Type B pancreatic cell (in vitro differentiated cells): Measurements from ENCODE around the gene KRT6A. TPM values are rescaled to one million over a fixed set of nuclear protein-coding genes. Genes with fewer than 3 reads are reported as not detected.
A peak's percentile ranks its signal among the peaks of the same experiment; 100 is the strongest.

ENCODE experiments used
- DNase-seq: peaks from one replicate; pipeline ENCODE4 v3.0.0; 2021; ENCODE audit warnings: mixed read lengths; ENCODE audit not compliant: unreplicated experiment; ENCODE audit errors: extremely low spot score
- H3K27ac Mint-ChIP-seq: 2 replicates; pipeline ENCODE4 v1.8.0; 2021; ENCODE audit warnings: mild to moderate bottlenecking, mixed read lengths
- H3K27me3 Mint-ChIP-seq: 2 replicates; pipeline ENCODE4 v1.8.0; 2021; ENCODE audit warnings: mixed read lengths
- H3K36me3 Mint-ChIP-seq: 2 replicates; pipeline ENCODE4 v1.8.0; 2021; ENCODE audit warnings: mixed read lengths
- H3K4me1 Mint-ChIP-seq: one replicate; pipeline ENCODE4 v1.8.0; 2021; ENCODE audit warnings: mixed read lengths; ENCODE audit not compliant: unreplicated experiment
- H3K4me3 Mint-ChIP-seq: 2 replicates; pipeline ENCODE4 v1.8.0; 2021; ENCODE audit warnings: mild to moderate bottlenecking, mixed read lengths
- H3K9me3 Mint-ChIP-seq: 2 replicates; pipeline ENCODE4 v1.8.0; 2021; ENCODE audit warnings: mixed read lengths
- long read RNA-seq: library from polyadenylated mRNA; unstranded; transcript quantifications from one replicate; pipeline ENCODE4 v2.0.0, GENCODE V29; 2020
- total RNA-seq: library from RNA; stranded (reverse); gene quantifications from 2 replicates; pipeline ENCODE4 v1.2.1, GENCODE V29; 2021; ENCODE audit warnings: low replicate concordance
- TF ChIP-seq, protein P1 (sequence below): fragments of 200-600 bp; sonication (generic); conservative IDR thresholded peaks from 2 replicates; pipeline ENCODE4 v1.5.0; 2021; ENCODE audit warnings: antibody characterized with exemption, mild to moderate bottlenecking

KRT6A gene
- 9.9 and 41.6 TPM in 2 replicates for total RNA-seq
- long read RNA-seq, transcript KRT6A-201 (9 exons, 2,310 nt), result major isoform, 190 of 195 reads
- long read RNA-seq, partial matches to known transcripts, result 3 of 195 reads
- long read RNA-seq, other reads (novel, unspliced or antisense), result 2 of 195 reads

DNA sequence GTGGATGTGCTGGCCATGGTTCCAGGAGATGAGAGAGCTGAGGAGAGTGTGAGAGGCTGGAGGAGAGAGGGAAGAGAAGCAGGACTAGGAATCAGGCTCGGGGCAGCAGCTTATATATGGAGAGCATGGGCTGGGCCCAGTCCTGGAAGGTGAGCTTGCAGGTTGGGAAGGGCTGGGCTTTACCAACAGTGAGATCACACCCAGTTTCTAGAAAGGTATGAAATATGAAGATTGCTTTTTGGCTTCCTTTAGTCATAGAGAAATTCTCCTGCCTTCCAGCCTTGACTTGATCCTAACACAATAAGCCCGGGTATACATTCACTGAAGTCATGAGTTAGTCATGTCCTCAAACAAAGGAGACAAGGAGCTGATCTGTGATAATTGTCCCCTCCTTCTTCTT lies at the start of gene KRT6A:
Gene KRT6A, minus strand, starts transcription at position 86 of the 400 bp plus-strand sequence. Its CDS starts 69 bp downstream, at position 17.
- Mint-ChIP-seq H3K27me3 (peaks cover 50% of the 10 kb centered on the region), H3K9me3 (no peaks in the 10 kb centered on the region), H3K36me3 (no peaks in the 10 kb centered on the region), H3K4me3 (no peak within 1 kb of the TSS), H3K4me1 (peaks cover 8% of the 10 kb centered on the region), H3K27ac (peak within 1 kb of the TSS; percentile 48)
- no peak for DNase-seq
- TF ChIP-seq, protein P1, sequence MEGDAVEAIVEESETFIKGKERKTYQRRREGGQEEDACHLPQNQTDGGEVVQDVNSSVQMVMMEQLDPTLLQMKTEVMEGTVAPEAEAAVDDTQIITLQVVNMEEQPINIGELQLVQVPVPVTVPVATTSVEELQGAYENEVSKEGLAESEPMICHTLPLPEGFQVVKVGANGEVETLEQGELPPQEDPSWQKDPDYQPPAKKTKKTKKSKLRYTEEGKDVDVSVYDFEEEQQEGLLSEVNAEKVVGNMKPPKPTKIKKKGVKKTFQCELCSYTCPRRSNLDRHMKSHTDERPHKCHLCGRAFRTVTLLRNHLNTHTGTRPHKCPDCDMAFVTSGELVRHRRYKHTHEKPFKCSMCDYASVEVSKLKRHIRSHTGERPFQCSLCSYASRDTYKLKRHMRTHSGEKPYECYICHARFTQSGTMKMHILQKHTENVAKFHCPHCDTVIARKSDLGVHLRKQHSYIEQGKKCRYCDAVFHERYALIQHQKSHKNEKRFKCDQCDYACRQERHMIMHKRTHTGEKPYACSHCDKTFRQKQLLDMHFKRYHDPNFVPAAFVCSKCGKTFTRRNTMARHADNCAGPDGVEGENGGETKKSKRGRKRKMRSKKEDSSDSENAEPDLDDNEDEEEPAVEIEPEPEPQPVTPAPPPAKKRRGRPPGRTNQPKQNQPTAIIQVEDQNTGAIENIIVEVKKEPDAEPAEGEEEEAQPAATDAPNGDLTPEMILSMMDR, result no peak

DNA sequence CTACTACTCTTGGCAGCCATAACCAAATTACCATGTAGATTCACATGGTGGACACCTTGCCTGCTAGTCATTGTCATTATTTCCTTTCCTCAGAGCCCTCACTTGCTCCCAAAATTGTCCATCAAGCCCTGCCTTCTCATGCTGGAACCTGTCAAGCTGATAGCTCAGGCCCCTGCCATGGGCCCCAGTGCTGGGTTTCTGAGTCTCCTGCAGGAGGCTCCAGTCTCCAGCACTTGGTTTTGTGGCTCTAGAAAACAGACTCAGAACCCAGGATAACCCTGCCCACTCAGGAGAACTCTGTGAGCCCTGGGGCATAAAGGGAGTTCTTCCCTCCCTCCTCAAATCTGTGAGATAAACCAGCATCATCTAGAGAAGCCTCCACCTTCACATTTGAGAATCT lies 49.1 kb upstream of the KRT6A start:
- Mint-ChIP-seq H3K27ac (no peak overlapping the region), H3K9me3 (no peaks in the 10 kb centered on the region), H3K4me1 (peaks cover 10% of the 10 kb centered on the region), H3K4me3 (no peak overlapping the region), H3K27me3 (peaks cover 17% of the 10 kb centered on the region), H3K36me3 (no peaks in the 10 kb centered on the region)
- no peak for DNase-seq
- TF ChIP-seq, protein P1, result no peak

DNA sequence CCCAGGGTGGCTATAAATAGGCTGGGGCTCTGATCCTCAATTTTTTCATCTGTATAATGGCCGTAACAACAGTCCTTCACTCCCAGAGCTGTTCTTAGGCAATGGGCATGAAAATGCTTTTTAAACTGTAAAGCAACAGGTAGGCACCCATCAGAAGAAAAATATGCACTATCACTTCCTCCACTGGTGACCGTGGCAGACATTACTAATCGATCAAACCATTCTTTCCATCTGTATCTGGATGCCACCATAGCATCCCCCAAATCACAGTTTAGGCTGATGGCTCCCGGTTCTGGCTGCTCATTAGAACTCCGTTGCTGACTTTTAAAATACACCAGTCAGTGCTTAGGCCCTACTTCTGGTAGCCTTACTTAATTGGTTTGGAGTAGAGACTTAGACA lies 48.7 kb upstream of the KRT6A start:
- H3K4me3 Mint-ChIP-seq, result no peak overlapping the region
- TF ChIP-seq, protein P1, result no peak
- no peak for DNase-seq
- H3K27ac Mint-ChIP-seq, result no peak overlapping the region
- no peaks in the 10 kb centered on the region for H3K9me3 Mint-ChIP-seq
- no peaks in the 10 kb centered on the region for H3K36me3 Mint-ChIP-seq
- H3K27me3 Mint-ChIP-seq, result peaks cover 15% of the 10 kb centered on the region
- peaks cover 10% of the 10 kb centered on the region for H3K4me1 Mint-ChIP-seq

DNA sequence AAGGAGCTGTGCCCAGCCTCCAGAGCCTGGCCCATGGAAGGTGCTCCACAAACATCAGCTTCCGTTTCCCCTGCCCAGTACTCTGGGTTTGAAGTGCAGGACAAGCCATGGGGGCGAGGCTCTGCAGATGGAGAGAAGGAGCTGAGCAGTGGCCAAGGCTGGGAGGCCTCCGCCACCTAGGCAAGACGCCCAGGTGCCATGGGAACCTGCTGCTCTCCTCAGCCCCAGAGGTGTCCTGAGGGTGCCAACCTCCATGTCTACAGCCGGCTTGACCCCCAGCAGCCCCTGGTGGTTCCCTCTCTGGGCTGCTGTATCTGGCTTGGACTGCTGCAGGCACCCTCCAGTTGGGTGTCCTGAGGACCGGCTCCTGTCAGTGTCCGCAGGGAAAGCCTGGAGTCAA lies 47.5 kb upstream of the KRT6A start:
- TF ChIP-seq, protein P1, result no peak
- Mint-ChIP-seq H3K36me3 (no peaks in the 10 kb centered on the region), H3K27ac (no peak overlapping the region), H3K4me3 (no peak overlapping the region), H3K9me3 (no peaks in the 10 kb centered on the region), H3K4me1 (peaks cover 10% of the 10 kb centered on the region), H3K27me3 (peaks cover 12% of the 10 kb centered on the region)
- no peak for DNase-seq

DNA sequence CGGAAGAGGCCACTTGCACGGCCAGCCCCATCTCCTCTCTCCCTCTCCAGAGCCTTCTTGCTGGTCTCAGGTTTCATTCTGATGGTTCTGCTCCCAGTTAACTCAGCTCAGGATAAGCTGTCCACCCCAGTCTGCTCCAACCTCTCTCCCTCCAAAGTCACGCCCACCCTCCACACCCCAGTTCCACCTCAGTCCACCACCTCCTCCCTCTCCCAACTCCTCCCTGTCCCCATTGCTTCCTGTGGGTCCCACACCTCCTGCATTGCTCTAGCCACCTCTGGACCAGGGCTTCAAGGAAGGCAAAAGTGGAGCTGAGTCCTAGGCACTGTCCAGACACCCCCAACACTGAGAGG lies 46.7 kb upstream of the KRT6A start:
- Mint-ChIP-seq H3K27ac (no peak overlapping the region), H3K4me3 (no peak overlapping the region), H3K9me3 (no peaks in the 10 kb centered on the region), H3K4me1 (peaks cover 10% of the 10 kb centered on the region), H3K27me3 (peaks cover 12% of the 10 kb centered on the region), H3K36me3 (no peaks in the 10 kb centered on the region)
- no peak for DNase-seq
- TF ChIP-seq, protein P1, result no peak
